Coronary artery (tissue), 2 donors: ENCODE data around the gene MYLK.

Experiments
- DNase-seq: peaks from one replicate; pipeline ENCODE4 v3.0.0-alpha.2; 2017; ENCODE audit warnings: low spot score
- H3K27ac ChIP-seq, 2 donors: fragments of 200-600 bp; sonication (generic); one replicate each; pipeline ENCODE4 v1.5.1; 2016 to 2019
- H3K4me3 ChIP-seq: fragments of 200-600 bp; sonication (generic); 2 replicates; pipeline ENCODE4 v1.5.1; 2016; ENCODE audit warnings: mild to moderate bottlenecking, moderate library complexity
- CTCF ChIP-seq: fragments of 200-600 bp; sonication (generic); IDR thresholded peaks from one replicate; pipeline ENCODE4 v1.5.1; 2019; ENCODE audit warnings: antibody characterized with exemption

The MYLK gene

GRCh38 chr3:123804676-123805075, 79.5 kb downstream of the MYLK start:
- Histone ChIP-seq H3K4me3 (no peak overlapping the region), H3K27ac (no peak overlapping the region)
- no peak for TF ChIP-seq CTCF
- no peak for DNase-seq

DNA sequence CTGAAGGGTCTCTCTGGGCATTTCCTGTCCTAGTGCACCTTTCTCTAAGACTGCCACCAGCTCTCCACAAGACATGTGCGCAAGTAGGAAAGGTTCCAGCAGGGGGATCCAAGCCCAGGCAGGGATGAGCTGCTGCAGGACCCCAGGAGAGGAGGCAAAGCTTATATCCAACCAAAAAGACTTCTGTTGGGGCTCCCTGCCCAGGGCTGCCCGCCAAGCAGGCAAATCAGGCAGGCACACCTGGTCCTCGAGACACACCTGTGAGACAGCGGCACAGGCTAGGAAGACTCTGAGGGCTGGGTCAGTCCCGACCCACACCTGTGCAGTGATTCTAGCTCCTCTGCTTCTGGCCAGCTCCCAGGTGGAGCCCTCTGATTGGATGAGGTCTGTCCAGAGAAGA, 80.6 kb downstream of the MYLK start:
- no peak overlapping the region for H3K4me3 ChIP-seq
- DNase-seq: no peak
- no peak for TF ChIP-seq CTCF
- no peak overlapping the region for H3K27ac ChIP-seq

DNA sequence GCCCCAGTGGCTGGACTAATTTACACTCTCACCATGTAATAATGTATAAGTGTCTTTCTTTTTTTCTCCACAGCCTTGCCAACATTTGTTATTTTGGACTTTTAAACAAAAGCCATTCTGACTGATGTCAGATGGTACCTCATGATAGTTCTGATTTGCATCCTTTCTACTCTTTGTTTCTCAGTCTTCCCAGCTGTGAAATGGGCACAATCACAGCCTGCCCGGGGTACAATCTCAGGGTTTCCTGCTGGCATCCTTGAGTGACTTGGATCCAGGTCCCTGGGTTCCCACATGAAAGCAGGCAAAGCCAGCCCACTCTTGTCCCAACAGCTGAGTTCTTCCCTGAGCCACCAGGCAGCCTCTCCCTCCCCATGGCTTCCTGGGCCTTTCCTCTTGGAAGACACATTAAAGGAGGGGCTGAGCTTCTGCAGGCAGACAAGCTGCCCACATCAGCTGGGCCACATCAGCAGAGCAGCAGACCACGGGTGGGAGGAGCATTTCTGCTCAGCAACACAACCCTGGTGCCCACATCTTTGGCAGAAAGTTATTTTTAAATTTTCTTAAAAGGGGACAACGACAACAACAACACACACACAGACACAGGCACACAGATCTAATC, 82.0 kb downstream of the MYLK start:
- H3K4me3 ChIP-seq: no peak overlapping the region
- DNase-seq: no peak
- TF ChIP-seq CTCF: no peak
- H3K27ac ChIP-seq: no peak overlapping the region

DNA sequence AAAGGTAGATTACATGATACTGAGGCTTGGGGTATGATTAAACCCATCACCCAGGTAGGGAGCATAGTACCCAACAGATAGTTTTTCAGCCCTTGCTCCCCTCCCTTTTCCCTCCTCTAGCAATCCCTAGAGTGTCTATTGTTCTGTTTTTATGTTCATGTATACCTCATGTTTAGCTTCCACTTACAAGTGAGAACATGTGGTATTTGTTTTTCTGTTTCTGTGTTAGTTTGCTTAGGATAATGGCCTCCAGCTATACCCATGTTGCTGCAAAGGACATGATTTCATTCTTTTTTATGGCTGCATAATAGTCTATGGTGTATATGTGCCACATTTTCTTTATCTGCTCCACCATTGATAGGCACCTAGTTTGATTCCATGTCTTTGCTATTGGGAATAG, 82.7 kb downstream of the MYLK start:
- no peak for TF ChIP-seq CTCF
- Histone ChIP-seq H3K4me3 (no peak overlapping the region), H3K27ac (no peak overlapping the region)
- DNase-seq: no peak

DNA sequence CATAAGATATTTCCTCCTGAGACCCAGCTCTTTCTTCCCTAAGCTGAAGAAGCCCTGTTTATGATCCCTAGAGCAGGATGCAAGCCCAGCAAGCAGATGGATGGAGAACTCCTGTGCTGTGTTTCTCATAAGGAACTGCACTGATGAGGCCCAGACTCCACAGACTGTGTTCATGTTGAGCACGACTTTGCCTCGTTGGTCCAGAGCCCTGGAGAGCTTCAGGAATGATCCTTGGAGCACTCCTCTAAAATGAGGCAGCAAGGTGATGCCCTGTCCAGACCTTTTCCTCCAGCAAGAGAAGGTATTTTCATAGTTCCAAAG, 83.8 kb downstream of the MYLK start:
- TF ChIP-seq CTCF: no peak
- Histone ChIP-seq H3K4me3 (no peak overlapping the region), H3K27ac (no peak overlapping the region)

GRCh38 chr3:123799544-123800361, 84.4 kb downstream of the MYLK start:
- no peak overlapping the region for H3K4me3 ChIP-seq
- no peak for TF ChIP-seq CTCF
- DNase-seq: no peak
- no peak overlapping the region for H3K27ac ChIP-seq

More for the DNA sequence above, 83.8 kb downstream of the MYLK start:
- DNase-seq: no peak

DNA sequence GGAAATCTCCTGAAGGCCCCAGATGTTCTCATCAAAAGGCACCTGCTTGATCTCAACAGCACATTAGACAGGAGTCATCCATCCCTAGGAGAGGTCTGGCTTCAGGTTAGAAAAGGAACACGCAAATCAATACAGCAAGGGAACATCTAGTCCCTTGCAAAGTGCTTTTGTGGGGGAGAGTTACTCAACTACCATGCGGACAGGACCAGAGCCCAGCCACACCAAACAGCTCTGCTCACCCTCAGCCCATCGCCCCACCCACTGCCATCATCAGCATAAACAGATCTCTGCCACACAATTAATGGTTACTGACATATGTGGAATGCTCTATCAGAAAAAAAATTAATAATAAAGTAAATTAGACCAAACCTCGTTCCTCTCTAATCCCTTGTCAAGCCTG, 85.6 kb downstream of the MYLK start:
- DNase-seq: no peak
- Histone ChIP-seq H3K4me3 (no peak overlapping the region), H3K27ac (no peak overlapping the region)
- TF ChIP-seq CTCF: no peak
